ENCODE data around the gene SORCS2.

GRCh38 chr4:7307394-7308099 is 115.2 kb downstream of the SORCS2 start:
- TF ChIP-seq REST (IDR thresholded peaks at IDR 0.05; ENCODE audit: low read depth) (no peak), CEBPB (IDR thresholded peaks at IDR 0.05) (no peak), EP300 (IDR thresholded peaks at IDR 0.05; ENCODE audit: borderline replicate concordance) (no peak), TAF1 (IDR thresholded peaks at IDR 0.05; ENCODE audit: low read depth) (no peak), RAD21 (IDR thresholded peaks at IDR 0.05; ENCODE audit: low read depth) (no peak), CREB1 (IDR thresholded peaks at IDR 0.05; ENCODE audit: low read depth) (no peak), EGR1 (IDR thresholded peaks at IDR 0.05) (no peak), YY1 (IDR thresholded peaks at IDR 0.05; ENCODE audit: low read depth) (no peak), NFIC (IDR thresholded peaks at IDR 0.05) (no peak), TEAD4 (IDR thresholded peaks at IDR 0.05) (no peak)
- TF ChIP-seq, protein P1, sequence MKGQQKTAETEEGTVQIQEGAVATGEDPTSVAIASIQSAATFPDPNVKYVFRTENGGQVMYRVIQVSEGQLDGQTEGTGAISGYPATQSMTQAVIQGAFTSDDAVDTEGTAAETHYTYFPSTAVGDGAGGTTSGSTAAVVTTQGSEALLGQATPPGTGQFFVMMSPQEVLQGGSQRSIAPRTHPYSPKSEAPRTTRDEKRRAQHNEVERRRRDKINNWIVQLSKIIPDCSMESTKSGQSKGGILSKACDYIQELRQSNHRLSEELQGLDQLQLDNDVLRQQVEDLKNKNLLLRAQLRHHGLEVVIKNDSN (IDR thresholded peaks at IDR 0.05), result no peak
- TF ChIP-seq, protein P2, sequence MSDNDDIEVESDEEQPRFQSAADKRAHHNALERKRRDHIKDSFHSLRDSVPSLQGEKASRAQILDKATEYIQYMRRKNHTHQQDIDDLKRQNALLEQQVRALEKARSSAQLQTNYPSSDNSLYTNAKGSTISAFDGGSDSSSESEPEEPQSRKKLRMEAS (IDR thresholded peaks at IDR 0.05), result no peak

All from Ishikawa (cell line).